WI38 (cell line): Measurements from ENCODE around the gene PDE3B.
A peak's percentile ranks its signal among the peaks of the same experiment; 100 is the strongest.

ENCODE experiments used
- H3K4me3 ChIP-seq: 2 replicates; pipeline ENCODE4 v1.5.1; 2011; ENCODE audit warnings: low read depth, mild to moderate bottlenecking, control low read depth, low read length
- CTCF ChIP-seq: IDR thresholded peaks from 2 replicates; pipeline ENCODE4 v1.5.1; 2012; ENCODE audit warnings: low read depth, mild to moderate bottlenecking, control low read depth, low read length

PDE3B gene

DNA sequence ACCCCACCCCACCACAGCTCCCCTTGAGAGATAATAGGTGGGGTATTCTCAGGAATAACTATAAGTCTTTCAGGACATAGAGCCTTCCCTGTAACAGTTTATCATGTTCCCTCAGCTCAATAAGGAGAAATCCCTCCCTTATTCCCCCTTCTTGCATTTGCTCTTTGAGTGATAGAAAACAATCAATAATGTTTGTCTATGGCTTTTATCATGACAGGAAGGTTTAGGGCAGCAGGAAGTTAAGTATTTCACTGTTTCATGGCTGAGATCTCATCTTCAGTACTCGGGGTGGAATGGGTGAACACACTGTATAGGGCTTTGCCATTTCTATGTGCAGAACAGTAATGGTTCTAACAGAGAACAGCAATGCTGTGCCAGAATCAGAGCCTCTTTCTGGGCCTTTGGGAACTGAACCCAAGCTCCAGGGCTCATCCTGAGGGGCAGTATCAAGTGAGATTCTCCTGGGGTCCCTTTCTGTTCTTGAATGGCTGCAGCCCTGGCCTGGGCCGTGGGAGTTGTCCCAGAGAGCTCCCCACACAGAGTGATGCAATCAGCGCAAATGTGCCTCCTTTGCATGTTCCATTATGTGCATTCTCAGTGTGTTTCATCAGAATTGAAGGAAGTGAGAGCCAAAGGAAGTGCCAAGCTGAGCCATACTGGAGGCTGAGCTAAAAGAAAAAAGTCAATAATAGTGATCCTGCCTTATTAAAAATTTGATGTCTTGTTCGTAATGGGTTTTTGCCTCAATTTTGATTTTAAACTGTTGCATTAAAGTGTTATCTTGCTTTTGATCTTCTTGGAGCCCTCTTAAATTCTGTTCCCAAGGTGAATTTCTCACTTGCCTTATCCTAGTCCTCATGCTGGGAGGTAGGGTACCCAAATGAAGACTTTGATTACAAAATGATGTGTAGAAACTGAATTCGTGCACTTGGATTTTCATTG is 251.3 kb downstream of the PDE3B start:
- no peak for TF ChIP-seq CTCF
- H3K4me3 ChIP-seq: no peak overlapping the region

GRCh38 chr11:14898355-14898754 is 254.8 kb downstream of the PDE3B start:
- H3K4me3 ChIP-seq: no peak overlapping the region
- TF ChIP-seq CTCF: no peak

- no peak overlapping the region for H3K4me3 ChIP-seq
- TF ChIP-seq CTCF: no peak
Observed at GRCh38 chr11:14898906-14899305, 255.3 kb downstream of the PDE3B start.

GRCh38 chr11:14902650-14903350 is 259.2 kb downstream of the PDE3B start:
- no peak for TF ChIP-seq CTCF
- H3K4me3 ChIP-seq: no peak overlapping the region

GRCh38 chr11:14904745-14905103 is 261.1 kb downstream of the PDE3B start:
- H3K4me3 ChIP-seq: peak overlapping the region; percentile 31

DNA sequence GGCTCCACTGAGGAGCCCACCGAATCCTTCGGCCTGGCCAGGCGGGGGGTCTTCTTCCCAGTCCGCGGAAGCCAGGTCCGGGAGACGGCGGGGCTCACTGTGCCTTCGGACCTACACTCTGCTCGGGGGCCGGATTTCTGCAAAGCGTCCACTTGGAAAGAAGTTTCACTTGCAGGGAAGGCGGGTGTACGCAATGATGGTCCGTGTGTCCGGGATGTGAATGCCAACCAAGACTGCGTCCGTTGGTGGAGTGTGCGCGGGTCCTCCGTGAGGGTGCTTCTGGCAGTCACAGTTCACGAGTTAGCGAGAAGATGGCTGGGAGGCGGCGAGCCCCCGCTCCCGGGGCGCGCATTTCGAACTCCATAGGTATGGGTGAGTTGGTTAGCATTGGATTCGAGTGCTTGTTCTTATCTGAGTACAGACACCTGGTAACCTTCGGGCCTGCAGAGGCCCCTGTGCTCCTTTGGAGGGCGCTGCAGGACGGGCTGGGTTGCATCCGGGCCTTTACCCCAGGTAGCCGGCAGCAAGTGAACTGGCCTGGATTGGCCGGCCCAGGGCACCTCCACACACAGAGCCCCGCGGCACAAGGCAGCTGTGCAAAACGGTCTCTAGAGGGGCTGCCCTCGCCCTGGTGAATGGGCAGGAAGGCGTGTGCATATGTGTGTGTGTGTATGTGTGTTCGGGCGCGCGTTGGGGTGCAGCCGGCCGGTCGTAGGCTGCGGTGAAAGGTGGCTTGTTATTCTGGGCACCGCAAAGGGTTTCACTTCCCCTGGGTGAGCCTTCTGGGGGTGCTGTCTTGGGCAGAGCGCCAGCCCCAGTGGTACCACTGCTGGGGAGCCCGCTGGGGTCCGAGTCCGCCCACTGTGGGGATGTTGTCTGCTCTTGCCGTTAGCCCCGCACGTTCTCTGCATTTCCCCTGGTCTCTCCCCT is 261.8 kb downstream of the PDE3B start:
- no peak for TF ChIP-seq CTCF

More at GRCh38 chr11:14904745-14905103, 261.1 kb downstream of the PDE3B start:
- TF ChIP-seq CTCF: peak; percentile 71

More for the DNA sequence above, 261.8 kb downstream of the PDE3B start:
- H3K4me3 ChIP-seq: peak overlapping the region; percentile 31
